Lower leg skin (tissue), 4 donors: ENCODE measurements around the gene CPSF3. TPM values are rescaled to one million over a fixed set of nuclear protein-coding genes. Genes with fewer than 3 reads are reported as not detected.

Source experiments
- DNase-seq, 2 donors: peaks; one replicate each; pipeline ENCODE4 v3.0.0-alpha.2; 2019; ENCODE audit warnings: low spot score in 2 of 2
- H3K4me3 ChIP-seq: fragments of 200-600 bp; sonication (generic); 2 replicates; pipeline ENCODE4 v1.5.1; 2017; ENCODE audit warnings: mild to moderate bottlenecking, low read depth; ENCODE audit not compliant: poor library complexity, severe bottlenecking
- POLR2A ChIP-seq, 2 donors: fragments of 450-650 bp; IDR thresholded peaks; one replicate each; pipeline ENCODE4 v1.6.1; 2016 to 2017; ENCODE audit warnings: antibody characterized with exemption in 2 of 2, mild to moderate bottlenecking in 1 of 2, moderate library complexity in 1 of 2
- WGBS, 2 donors: methylation state at CpG; one replicate each; pipeline ENCODE4 v1.1.5; 2018; 5-methylcytosine and 5-hydroxymethylcytosine counted together
- intact Hi-C: fragments of 100-400 bp; cut with DNase I; formaldehyde crosslinking; loops from one replicate; pipeline ENCODE4 v1.15.0; 2023; ENCODE audit warnings: low total_unique reads
- total RNA-seq, 4 donors: library from RNA; depleted of rRNA; stranded (reverse); fragments of >200 nt; gene quantifications; one replicate each; pipeline ENCODE4 v1.1.0, GENCODE V29; 2016
- TF ChIP-seq, protein P1 (sequence below), 3 donors: fragments of 450-650 bp; IDR thresholded peaks; one replicate each; pipeline ENCODE4 v1.5.1; 2016; ENCODE audit warnings: antibody characterized with exemption in 3 of 3, mild to moderate bottlenecking in 3 of 3, moderate library complexity in 2 of 3

Gene CPSF3
- total RNA-seq, 4 donors from 2014 or later, result 23.0 to 34.1 (median 26.2) TPM

DNA sequence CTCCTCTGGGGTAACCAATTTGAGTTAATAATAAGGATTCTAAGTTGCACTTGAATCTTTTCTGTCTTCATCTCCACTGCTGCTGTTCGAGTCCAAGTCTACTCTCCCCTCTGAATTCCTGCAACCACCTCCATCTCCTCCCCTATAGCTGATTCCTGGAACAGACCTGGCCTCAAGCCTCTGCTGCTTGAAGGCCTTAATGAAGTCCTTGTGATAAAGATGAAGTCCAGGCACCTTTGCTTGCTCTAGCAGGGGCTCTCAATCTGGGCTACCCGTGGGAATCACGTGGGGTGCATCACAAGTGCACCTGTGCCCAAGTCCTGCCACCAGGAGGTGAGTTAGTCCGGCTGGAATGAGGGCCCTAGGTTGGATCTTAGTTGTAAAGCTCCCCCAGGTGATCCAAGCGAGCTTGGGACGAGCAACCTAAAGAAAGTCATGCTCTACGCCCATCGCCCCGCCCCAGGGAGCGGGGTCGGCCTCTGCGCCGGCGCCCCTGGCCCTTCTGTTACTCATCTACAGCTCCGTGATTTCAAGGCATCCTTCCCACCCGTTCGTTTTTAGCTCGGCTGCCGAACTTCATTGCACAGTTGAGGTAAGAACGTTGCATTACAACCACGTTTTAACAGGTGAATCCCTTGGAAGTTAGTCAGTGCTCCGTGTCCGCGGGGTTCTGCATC is 50.0 kb downstream of the CPSF3 start:
- WGBS, 2 donors, result 42 to 46% methylated on average over 24 of the region's 24 CpGs
- intact Hi-C loops, result no loop called here
- TF ChIP-seq, protein P1, sequence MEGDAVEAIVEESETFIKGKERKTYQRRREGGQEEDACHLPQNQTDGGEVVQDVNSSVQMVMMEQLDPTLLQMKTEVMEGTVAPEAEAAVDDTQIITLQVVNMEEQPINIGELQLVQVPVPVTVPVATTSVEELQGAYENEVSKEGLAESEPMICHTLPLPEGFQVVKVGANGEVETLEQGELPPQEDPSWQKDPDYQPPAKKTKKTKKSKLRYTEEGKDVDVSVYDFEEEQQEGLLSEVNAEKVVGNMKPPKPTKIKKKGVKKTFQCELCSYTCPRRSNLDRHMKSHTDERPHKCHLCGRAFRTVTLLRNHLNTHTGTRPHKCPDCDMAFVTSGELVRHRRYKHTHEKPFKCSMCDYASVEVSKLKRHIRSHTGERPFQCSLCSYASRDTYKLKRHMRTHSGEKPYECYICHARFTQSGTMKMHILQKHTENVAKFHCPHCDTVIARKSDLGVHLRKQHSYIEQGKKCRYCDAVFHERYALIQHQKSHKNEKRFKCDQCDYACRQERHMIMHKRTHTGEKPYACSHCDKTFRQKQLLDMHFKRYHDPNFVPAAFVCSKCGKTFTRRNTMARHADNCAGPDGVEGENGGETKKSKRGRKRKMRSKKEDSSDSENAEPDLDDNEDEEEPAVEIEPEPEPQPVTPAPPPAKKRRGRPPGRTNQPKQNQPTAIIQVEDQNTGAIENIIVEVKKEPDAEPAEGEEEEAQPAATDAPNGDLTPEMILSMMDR (IDR thresholded peaks at IDR 0.05), result no peak
- TF ChIP-seq POLR2A (IDR thresholded peaks at IDR 0.05), result no peak
- no peak for DNase-seq
- peak overlapping the region; percentile 66 for H3K4me3 ChIP-seq

DNA sequence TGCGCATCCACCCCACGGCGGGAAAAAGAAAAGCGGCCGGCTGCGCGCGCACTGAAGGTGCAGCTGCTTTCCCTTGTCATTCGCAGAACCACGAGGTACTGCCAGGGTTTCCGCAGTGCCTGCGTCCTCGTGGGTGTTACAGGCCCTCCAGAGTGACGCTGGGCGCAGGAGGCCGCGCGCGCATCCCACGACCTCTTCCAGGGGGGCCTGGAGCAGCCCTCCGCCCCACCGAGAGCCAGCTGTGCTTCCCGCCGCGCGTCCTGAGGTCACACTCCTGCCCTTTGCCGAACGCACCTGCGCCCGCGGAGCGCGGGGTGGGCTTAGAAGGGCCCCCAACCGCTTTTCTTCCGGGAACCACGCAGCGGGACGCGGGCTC is 50.5 kb downstream of the CPSF3 start:
- TF ChIP-seq, protein P1 (IDR thresholded peaks at IDR 0.05), result no peak
- TF ChIP-seq POLR2A (IDR thresholded peaks at IDR 0.05), result no peak
- WGBS, 2 donors, result 20 to 21% methylated on average over 30 to 37 of the region's 39 CpGs
- intact Hi-C loops, result no loop called here
- H3K4me3 ChIP-seq, result peak overlapping the region; percentile 66
- DNase-seq, result peak in 1 of 2 donors; percentile 91

DNA sequence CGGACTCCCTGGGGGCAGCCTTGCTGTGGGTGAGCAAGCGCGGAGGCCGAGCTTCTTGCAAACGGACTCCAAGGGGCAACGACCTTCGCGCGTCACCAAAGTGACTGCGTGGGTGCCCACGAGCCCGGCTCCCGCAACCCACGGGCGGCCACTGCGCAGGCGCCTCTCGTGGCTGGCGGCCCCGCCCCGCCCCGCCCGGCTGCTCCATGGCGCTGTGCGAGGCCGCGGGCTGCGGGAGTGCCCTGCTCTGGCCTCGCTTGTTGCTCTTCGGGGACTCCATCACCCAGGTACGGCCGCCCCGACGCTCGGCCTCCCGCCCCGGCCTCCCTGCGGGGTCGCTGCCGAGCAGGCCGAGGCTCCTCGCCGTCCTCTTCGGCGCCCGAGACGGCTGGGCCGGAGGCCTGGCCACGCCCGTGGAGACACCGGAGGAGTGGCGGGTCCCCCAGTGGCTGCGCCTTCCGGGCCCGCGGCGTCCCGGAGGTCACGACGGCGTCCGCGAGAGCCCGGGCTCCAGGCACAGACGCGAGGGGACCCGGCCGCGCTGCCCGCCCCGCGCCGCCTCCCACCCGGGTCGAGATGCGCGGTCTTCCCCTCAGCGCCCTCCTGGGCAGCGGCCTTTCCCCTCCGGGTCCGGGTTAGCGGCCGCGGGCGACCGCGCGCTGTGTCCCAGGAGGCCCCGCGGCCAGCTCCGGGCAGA is 51.1 kb downstream of the CPSF3 start, which contains the start of gene IAH1:
Gene IAH1, plus strand, starts transcription at position 191 of the 697 bp plus-strand sequence. Its CDS starts 16 bp downstream, at position 207.
- peak in 1 of 2 donors; percentile 89 for DNase-seq
- WGBS, 2 donors, result 0 to 1% methylated on average over 5 to 75 of the region's 91 CpGs
- TF ChIP-seq POLR2A (IDR thresholded peaks at IDR 0.05), result no peak
- TF ChIP-seq, protein P1 (IDR thresholded peaks at IDR 0.05), result no peak
- intact Hi-C loops, result no loop called here
- H3K4me3 ChIP-seq, result peak within 1 kb of the TSS; percentile 66

DNA sequence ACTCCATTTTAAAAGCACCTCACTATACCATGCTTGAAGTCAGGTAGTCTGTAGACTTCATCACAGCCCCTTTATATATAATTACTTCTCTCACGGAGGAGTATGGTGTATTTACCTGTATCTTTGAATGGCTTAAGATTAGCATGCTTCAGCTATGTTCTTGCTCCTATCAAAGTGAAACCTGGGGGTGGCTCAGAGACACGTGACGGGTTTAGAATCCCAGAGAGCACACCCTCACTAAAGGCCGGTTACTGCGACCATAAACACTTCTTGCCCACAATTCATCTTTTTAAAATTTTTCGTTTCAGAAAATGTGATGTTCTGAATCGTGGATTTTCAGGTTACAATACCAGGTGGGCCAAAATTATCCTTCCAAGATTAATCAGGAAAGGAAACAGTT is 54.5 kb downstream of the CPSF3 start:
- 88 to 89% methylated on average over 7 of the region's 7 CpGs for WGBS, 2 donors
- no peak overlapping the region for H3K4me3 ChIP-seq
- intact Hi-C loops, result no loop called here
- TF ChIP-seq POLR2A (IDR thresholded peaks at IDR 0.05), result no peak
- TF ChIP-seq, protein P1 (IDR thresholded peaks at IDR 0.05), result no peak
- no peak for DNase-seq

DNA sequence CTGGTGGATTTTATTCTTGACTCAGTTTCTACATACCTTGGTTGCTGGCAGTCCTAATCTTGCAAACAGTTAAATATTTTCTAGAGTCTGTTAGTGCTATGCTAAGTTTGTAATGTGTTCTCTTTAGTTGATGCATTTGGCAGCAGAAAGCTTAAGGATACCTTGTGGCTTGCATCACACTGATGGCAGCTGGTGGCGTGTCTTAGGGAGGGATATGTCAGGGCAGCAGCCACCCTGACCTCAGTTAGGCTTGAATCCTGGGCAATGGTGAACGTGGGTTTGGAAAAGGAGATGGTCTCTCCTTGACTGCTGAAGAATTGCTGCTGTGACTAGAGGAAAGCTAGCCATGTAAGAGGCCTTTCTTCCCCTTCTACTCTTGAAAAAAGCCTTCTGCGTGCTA is 55.1 kb downstream of the CPSF3 start:
- intact Hi-C loops, result no loop called here
- 73 to 80% methylated on average over 3 of the region's 3 CpGs for WGBS, 2 donors
- H3K4me3 ChIP-seq, result no peak overlapping the region
- no peak for DNase-seq
- no peak for TF ChIP-seq POLR2A (IDR thresholded peaks at IDR 0.05)

DNA sequence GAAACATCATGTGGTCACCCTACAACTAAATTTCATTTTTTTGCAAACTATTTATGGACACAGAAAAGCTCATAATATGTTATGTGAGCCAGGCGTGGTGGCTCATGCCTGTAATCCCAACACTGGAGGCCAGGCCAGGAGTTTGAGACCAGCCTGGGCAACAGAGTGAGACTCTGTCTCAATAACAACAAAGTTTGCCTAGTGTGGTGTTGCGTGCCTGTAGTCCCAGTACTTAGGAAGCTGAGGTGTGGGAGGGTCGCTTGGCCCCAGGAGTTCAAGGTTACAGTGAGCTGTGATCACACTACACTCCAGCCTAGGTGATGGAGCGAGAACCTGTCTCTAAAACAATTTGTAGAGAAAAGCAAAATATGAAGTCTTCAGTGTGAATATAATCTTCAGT is 56.7 kb downstream of the CPSF3 start:
- intact Hi-C loops, result no loop called here
- WGBS, 2 donors, result 98% methylated on average over 4 of the region's 4 CpGs

More for the DNA sequence above, 56.7 kb downstream of the CPSF3 start:
- TF ChIP-seq, protein P1 (IDR thresholded peaks at IDR 0.05), result no peak
- TF ChIP-seq POLR2A (IDR thresholded peaks at IDR 0.05), result no peak
- no peak for DNase-seq
- no peak overlapping the region for H3K4me3 ChIP-seq
